HepG2 (cell line): ENCODE measurements around the gene PA2G4. TPM values are rescaled to one million over a fixed set of nuclear protein-coding genes. Genes with fewer than 3 reads are reported as not detected.

Experiments used
- CAMTA2 ChIP-seq: sonication (generic); formaldehyde crosslinking; IDR thresholded peaks from 2 replicates; pipeline ENCODE4 v1.4.0; 2020; ENCODE audit warnings: mild to moderate bottlenecking, missing genetic modification reagents, borderline replicate concordance
- GATA4 ChIP-seq: sonication (generic); IDR thresholded peaks from 2 replicates; pipeline ENCODE4 v1.6.1; 2016; ENCODE audit warnings: antibody characterized with exemption, low read depth, borderline replicate concordance
- HNRNPL ChIP-seq: fragments of 200-400 bp; formaldehyde crosslinking; IDR thresholded peaks from 2 replicates; pipeline ENCODE4 v1.6.1; 2017; ENCODE audit warnings: mild to moderate bottlenecking, low read depth, low read length
- SP1 ChIP-seq, 2 experiments: fragments of 450-650 bp in 1 of 2; sonication (generic) in 1 of 2; formaldehyde crosslinking in 1 of 2; IDR thresholded peaks; 2 replicates each; pipeline versions ENCODE4 v1.4.0 to v1.6.1; 2016 to 2020; ENCODE audit warnings: missing genetic modification reagents in 1 of 2
- YEATS2 ChIP-seq: sonication (generic); formaldehyde crosslinking; IDR thresholded peaks from 2 replicates; pipeline ENCODE4 v1.4.0; 2020; ENCODE audit warnings: missing genetic modification reagents, borderline replicate concordance
- ZNF205 ChIP-seq: IDR thresholded peaks from 2 replicates; pipeline ENCODE4 v1.6.1; 2018; ENCODE audit warnings: missing biosample characterization, missing genetic modification reagents
- ZNF557 ChIP-seq: sonication (generic); formaldehyde crosslinking; IDR thresholded peaks from 2 replicates; pipeline ENCODE4 v1.4.0; 2020; ENCODE audit warnings: missing genetic modification reagents
- polyA plus RNA-seq, 8 experiments: library from polyadenylated mRNA; depleted of rRNA in 3 of 8; stranded (reverse) in 7 of 8; unstranded in 1 of 8; fragments of >200 nt; fragmentation: Illumina TruSeq in 4 of 8; extraction: Trizol in 4 of 8; gene quantifications; 2 replicates each; pipeline versions ENCODE4 v1.2.1 to v1.2.3, GENCODE V29; 2011 to 2016; ENCODE audit warnings: low read depth in 4 of 8, missing spikeins in 1 of 8, mixed read lengths in 1 of 8; ENCODE audit not compliant: insufficient read depth in 1 of 8
- total RNA-seq, 5 experiments: library from RNA; depleted of rRNA; stranded (reverse); fragments of >200 nt; fragmentation: Illumina TruSeq; extraction: Trizol; gene quantifications; 2 replicates each; pipeline ENCODE4 v1.2.3, GENCODE V29; 2016; ENCODE audit warnings: low read depth in 1 of 5
- TF ChIP-seq, protein P1 (sequence below): sonication (generic); formaldehyde crosslinking; IDR thresholded peaks from one replicate; pipeline ENCODE4 v1.5.1; 2020; ENCODE audit warnings: mild to moderate bottlenecking, missing genetic modification reagents; ENCODE audit errors: not compliant biosample characterization
- TF ChIP-seq, protein P2 (sequence below): sonication (generic); formaldehyde crosslinking; IDR thresholded peaks from 2 replicates; pipeline ENCODE4; 2020; ENCODE audit warnings: missing genetic modification reagents, mild to moderate bottlenecking, borderline replicate concordance
- TF ChIP-seq, protein P3 (sequence below): sonication (generic); formaldehyde crosslinking; IDR thresholded peaks from 2 replicates; pipeline ENCODE4 v1.4.0; 2020; ENCODE audit warnings: missing genetic modification reagents, borderline replicate concordance

The PA2G4 gene
- total and polyA plus RNA-seq, 2 of the 13 experiments (the other 11 are each of a cell fraction or from before 2014, with no cell fraction given): 147 to 240 TPM

DNA sequence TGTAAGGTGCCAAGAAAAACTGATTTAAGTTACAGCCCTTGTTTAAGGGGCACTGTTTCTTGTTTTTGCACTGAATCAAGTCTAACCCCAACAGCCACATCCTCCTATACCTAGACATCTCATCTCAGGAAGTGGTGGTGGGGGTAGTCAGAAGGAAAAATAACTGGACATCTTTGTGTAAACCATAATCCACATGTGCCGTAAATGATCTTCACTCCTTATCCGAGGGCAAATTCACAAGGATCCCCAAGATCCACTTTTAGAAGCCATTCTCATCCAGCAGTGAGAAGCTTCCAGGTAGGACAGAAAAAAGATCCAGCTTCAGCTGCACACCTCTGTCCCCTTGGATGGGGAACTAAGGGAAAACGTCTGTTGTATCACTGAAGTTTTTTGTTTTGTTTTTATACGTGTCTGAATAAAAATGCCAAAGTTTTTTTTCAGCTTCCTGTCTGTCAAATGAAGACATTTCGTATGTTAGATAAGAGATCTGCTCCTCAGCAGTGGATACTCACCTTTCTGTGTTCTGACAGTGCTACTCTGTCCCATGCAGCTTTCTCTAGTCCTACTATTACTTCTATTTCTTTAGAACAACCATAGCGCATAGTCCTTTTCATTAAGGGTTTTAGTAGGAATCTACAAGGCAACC is 1.2 kb upstream of the PA2G4 start (continued):
- TF ChIP-seq, protein P1, sequence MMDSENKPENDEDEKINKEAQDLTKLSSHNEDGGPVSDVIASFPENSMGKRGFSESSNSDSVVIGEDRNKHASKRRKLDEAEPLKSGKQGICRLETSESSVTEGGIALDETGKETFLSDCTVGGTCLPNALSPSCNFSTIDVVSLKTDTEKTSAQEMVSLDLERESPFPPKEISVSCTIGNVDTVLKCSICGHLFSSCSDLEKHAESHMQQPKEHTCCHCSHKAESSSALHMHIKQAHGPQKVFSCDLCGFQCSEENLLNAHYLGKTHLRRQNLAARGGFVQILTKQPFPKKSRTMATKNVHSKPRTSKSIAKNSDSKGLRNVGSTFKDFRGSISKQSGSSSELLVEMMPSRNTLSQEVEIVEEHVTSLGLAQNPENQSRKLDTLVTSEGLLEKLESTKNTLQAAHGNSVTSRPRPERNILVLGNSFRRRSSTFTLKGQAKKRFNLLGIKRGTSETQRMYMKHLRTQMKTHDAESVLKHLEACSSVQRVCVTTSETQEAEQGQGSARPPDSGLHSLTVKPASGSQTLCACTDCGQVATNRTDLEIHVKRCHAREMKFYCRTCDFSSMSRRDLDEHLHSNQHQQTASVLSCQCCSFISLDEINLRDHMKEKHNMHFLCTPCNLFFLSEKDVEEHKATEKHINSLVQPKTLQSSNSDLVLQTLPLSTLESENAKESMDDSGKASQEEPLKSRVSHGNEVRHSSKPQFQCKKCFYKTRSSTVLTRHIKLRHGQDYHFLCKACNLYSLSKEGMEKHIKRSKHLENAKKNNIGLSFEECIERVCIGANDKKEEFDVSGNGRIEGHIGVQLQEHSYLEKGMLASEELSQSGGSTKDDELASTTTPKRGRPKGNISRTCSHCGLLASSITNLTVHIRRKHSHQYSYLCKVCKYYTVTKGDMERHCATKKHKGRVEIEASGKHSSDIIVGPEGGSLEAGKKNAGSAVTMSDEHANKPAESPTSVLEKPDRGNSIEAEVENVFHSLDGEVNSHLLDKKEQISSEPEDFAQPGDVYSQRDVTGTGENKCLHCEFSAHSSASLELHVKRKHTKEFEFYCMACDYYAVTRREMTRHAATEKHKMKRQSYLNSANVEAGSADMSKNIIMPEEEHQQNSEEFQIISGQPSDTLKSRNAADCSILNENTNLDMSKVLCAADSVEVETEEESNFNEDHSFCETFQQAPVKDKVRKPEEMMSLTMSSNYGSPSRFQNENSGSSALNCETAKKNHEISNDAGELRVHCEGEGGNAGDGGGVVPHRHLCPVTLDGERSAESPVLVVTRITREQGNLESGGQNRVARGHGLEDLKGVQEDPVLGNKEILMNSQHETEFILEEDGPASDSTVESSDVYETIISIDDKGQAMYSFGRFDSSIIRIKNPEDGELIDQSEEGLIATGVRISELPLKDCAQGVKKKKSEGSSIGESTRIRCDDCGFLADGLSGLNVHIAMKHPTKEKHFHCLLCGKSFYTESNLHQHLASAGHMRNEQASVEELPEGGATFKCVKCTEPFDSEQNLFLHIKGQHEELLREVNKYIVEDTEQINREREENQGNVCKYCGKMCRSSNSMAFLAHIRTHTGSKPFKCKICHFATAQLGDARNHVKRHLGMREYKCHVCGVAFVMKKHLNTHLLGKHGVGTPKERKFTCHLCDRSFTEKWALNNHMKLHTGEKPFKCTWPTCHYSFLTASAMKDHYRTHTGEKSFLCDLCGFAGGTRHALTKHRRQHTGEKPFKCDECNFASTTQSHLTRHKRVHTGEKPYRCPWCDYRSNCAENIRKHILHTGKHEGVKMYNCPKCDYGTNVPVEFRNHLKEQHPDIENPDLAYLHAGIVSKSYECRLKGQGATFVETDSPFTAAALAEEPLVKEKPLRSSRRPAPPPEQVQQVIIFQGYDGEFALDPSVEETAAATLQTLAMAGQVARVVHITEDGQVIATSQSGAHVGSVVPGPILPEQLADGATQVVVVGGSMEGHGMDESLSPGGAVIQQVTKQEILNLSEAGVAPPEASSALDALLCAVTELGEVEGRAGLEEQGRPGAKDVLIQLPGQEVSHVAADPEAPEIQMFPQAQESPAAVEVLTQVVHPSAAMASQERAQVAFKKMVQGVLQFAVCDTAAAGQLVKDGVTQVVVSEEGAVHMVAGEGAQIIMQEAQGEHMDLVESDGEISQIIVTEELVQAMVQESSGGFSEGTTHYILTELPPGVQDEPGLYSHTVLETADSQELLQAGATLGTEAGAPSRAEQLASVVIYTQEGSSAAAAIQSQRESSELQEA (CRISPR knock-in tag): no peak
- TF ChIP-seq, protein P2, sequence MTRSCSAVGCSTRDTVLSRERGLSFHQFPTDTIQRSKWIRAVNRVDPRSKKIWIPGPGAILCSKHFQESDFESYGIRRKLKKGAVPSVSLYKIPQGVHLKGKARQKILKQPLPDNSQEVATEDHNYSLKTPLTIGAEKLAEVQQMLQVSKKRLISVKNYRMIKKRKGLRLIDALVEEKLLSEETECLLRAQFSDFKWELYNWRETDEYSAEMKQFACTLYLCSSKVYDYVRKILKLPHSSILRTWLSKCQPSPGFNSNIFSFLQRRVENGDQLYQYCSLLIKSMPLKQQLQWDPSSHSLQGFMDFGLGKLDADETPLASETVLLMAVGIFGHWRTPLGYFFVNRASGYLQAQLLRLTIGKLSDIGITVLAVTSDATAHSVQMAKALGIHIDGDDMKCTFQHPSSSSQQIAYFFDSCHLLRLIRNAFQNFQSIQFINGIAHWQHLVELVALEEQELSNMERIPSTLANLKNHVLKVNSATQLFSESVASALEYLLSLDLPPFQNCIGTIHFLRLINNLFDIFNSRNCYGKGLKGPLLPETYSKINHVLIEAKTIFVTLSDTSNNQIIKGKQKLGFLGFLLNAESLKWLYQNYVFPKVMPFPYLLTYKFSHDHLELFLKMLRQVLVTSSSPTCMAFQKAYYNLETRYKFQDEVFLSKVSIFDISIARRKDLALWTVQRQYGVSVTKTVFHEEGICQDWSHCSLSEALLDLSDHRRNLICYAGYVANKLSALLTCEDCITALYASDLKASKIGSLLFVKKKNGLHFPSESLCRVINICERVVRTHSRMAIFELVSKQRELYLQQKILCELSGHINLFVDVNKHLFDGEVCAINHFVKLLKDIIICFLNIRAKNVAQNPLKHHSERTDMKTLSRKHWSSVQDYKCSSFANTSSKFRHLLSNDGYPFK (CRISPR knock-in tag): no peak
- TF ChIP-seq ZNF557 (CRISPR knock-in tag) (no peak), HNRNPL (no peak), CAMTA2 (CRISPR knock-in tag) (no peak), ZNF205 (no peak), SP1 (IDR thresholded peaks at IDR 0.05) (no peak), SP1 (CRISPR knock-in tag; IDR thresholded peaks at IDR 0.05) (no peak), GATA4 (no peak), YEATS2 (CRISPR knock-in tag) (no peak)
- TF ChIP-seq, protein P3, sequence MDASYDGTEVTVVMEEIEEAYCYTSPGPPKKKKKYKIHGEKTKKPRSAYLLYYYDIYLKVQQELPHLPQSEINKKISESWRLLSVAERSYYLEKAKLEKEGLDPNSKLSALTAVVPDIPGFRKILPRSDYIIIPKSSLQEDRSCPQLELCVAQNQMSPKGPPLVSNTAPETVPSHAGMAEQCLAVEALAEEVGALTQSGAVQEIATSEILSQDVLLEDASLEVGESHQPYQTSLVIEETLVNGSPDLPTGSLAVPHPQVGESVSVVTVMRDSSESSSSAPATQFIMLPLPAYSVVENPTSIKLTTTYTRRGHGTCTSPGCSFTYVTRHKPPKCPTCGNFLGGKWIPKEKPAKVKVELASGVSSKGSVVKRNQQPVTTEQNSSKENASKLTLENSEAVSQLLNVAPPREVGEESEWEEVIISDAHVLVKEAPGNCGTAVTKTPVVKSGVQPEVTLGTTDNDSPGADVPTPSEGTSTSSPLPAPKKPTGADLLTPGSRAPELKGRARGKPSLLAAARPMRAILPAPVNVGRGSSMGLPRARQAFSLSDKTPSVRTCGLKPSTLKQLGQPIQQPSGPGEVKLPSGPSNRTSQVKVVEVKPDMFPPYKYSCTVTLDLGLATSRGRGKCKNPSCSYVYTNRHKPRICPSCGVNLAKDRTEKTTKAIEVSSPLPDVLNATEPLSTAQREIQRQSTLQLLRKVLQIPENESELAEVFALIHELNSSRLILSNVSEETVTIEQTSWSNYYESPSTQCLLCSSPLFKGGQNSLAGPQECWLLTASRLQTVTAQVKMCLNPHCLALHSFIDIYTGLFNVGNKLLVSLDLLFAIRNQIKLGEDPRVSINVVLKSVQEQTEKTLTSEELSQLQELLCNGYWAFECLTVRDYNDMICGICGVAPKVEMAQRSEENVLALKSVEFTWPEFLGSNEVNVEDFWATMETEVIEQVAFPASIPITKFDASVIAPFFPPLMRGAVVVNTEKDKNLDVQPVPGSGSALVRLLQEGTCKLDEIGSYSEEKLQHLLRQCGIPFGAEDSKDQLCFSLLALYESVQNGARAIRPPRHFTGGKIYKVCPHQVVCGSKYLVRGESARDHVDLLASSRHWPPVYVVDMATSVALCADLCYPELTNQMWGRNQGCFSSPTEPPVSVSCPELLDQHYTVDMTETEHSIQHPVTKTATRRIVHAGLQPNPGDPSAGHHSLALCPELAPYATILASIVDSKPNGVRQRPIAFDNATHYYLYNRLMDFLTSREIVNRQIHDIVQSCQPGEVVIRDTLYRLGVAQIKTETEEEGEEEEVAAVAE (CRISPR knock-in tag): no peak
- TF ChIP-seq, all 625 proteins: peak for 4
